Measurements from ENCODE around the gene SRC. TPM values are rescaled to one million over a fixed set of nuclear protein-coding genes. Genes with fewer than 3 reads are reported as not detected.

The SRC gene
- 55.6 and 82.1 TPM in 2 replicates for total RNA-seq (2014; rRNA removed)
- Bru-seq, nascent RNA, result percentile 80 among the genes with signal in this experiment
- percentile 85 among the genes with signal in this experiment for BruChase-seq, experiment 1, labeled RNA remaining after a 6-hour chase
- BruChase-seq, experiment 2, labeled RNA remaining after a 2-hour chase, result percentile 78 among the genes with signal in this experiment
- long read RNA-seq, full-length matches to known transcripts, result 10 of 41 reads
- long read RNA-seq, partial matches to known transcripts, result 20 of 41 reads
- long read RNA-seq, other reads (novel, unspliced or antisense), result 11 of 41 reads

DNA sequence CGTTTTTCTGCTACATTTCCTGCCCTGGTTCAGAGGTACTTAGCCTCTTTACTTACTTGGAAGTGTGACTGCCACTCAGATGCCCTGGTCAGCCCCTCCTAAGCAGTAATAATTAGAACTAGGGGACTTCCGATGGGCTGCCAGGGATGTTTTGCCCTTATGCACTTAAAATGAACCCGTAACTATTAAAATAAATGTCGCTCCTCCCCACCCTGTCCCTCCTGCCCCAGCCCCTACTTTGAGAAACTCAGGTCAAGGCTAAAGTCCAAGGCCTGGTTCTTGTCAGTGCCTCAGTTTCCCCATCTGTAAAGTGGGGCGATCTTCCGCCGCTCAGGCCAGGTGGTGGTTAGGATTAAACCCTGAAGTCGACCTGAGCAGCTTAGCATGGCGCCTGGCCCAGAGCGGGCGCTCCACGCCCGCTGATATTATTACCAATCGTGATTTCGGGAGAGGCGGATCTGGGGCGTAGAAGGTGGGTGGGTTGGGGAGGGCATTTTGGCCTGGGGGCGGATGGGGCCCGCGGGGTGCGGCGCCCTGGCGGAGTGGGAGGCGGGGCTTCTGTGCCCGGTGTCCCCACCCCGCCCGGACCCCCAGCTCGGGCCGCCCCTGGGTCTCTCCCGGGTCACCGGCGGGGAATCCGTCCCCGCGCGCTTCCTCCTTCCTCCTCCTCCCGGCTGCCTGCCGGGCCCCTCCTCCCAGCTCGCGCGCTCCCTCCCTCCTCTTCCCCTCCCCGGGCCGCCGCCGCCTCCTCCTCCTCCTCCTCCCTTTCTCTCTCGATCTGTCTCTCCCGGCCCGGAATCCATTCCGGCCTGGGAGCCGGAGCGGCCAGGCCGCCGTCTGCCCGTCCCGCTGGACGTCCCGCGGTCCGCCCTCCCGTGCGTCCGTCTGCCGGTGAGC, at the start of gene SRC:
TSS of gene SRC (plus strand) at position 802 of the 897 bp plus-strand sequence. CDS start 38,014 bp downstream, outside the sequence.
- DNase-seq, result peak; percentile 73
- H3K9me2 ChIP-seq (replicated peaks; ENCODE audit: low read length), result no peaks in the 10 kb centered on the region
- no peaks in the 10 kb centered on the region for H3F3A ChIP-seq (ENCODE audit: low read length, unreplicated experiment)
- ChIA-PET CTCF (interaction anchor here (0.6 to 0.7 kb wide), 2 partner anchors 39 to 150 kb away, joined by 8 to 10 read pairs; no protein-coding TSS in a partner anchor), POLR2A (ENCODE audit: unreplicated experiment) (interaction anchor here (0.6 to 0.7 kb wide), 3 partner anchors 27 to 153 kb away, joined by 3 to 15 read pairs (median 7); no protein-coding TSS in a partner anchor)
- H3K9ac ChIP-seq (ENCODE audit: low read length), result peak within 1 kb of the TSS; percentile 64
- peaks cover 35% of the 10 kb centered on the region for H3K4me1 ChIP-seq (ENCODE audit: insufficient read depth, low read length)
- no peaks in the 10 kb centered on the region for H3K27me3 ChIP-seq (ENCODE audit: low read length)
- peak within 1 kb of the TSS; percentile 81 for H2AFZ ChIP-seq (ENCODE audit: low read length)
- H3K4me3 ChIP-seq (ENCODE audit: low read length), result peak within 1 kb of the TSS; percentile 70
- BruUV-seq (replicated peaks), result TSS peak; percentile 88
- H3K4me2 ChIP-seq (ENCODE audit: low read length), result peak within 1 kb of the TSS; percentile 92
- ATAC-seq, result peak; percentile 56
- H3K9me3 ChIP-seq (ENCODE audit: low read length), result no peaks in the 10 kb centered on the region
- H3K27ac ChIP-seq (ENCODE audit: low read length), result peak within 1 kb of the TSS; percentile 27; the same call in 1 of the 2 replicates
- TF ChIP-seq EZH2 (IDR thresholded peaks at IDR 0.05; ENCODE audit: low read length, unreplicated experiment) (no peak), EZH2phosphoT487 (IDR thresholded peaks at IDR 0.05; ENCODE audit: borderline replicate concordance, low read length) (no peak)
- TF ChIP-seq, protein P1, sequence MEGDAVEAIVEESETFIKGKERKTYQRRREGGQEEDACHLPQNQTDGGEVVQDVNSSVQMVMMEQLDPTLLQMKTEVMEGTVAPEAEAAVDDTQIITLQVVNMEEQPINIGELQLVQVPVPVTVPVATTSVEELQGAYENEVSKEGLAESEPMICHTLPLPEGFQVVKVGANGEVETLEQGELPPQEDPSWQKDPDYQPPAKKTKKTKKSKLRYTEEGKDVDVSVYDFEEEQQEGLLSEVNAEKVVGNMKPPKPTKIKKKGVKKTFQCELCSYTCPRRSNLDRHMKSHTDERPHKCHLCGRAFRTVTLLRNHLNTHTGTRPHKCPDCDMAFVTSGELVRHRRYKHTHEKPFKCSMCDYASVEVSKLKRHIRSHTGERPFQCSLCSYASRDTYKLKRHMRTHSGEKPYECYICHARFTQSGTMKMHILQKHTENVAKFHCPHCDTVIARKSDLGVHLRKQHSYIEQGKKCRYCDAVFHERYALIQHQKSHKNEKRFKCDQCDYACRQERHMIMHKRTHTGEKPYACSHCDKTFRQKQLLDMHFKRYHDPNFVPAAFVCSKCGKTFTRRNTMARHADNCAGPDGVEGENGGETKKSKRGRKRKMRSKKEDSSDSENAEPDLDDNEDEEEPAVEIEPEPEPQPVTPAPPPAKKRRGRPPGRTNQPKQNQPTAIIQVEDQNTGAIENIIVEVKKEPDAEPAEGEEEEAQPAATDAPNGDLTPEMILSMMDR (conservative IDR thresholded peaks at IDR 0.05; ENCODE audit: low read depth, low read length), result no peak
- H3K36me3 ChIP-seq (ENCODE audit: low read depth, low read length), result no peaks in the 10 kb centered on the region
- H3K79me2 ChIP-seq (ENCODE audit: low read length), result peaks cover 52% of the 10 kb centered on the region
- intact Hi-C loops (cut with micrococcal nuclease), result loop anchor here (5.0 kb wide), 2 partner anchors 37 to 48 kb away; no protein-coding TSS in a partner anchor
- peaks cover 11% of the 10 kb centered on the region for H4K20me1 ChIP-seq (ENCODE audit: low read length)

DNA sequence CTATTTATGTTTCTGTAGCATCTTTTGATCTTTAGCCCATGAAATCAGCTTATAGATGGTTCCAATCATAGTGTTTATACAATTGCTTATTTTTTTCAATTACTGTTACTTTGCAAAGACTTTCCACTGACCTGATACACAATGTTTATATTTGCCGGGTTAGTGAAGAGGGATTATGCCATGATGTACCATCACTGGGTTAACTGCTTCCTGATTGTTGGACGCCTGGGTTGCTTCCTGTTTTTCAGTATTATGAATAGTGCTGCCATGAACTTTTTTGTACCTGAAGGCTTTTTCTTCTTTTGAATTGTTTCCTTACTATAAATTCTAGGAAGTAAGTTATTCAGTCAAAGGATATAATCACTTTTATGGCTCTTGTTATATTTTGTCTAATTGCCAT, 49.6 kb upstream of the SRC start:
- no peak for DNase-seq
- CTCF ChIA-PET, result no interaction called here

More for the DNA sequence above, 49.6 kb upstream of the SRC start:
- no TSS peak for BruUV-seq (replicated peaks)
- no peak overlapping the region for H2AFZ ChIP-seq (ENCODE audit: low read length)
- H3F3A ChIP-seq (ENCODE audit: low read length, unreplicated experiment), result peaks cover 19% of the 10 kb centered on the region
- no peak for TF ChIP-seq EZH2phosphoT487 (IDR thresholded peaks at IDR 0.05; ENCODE audit: borderline replicate concordance, low read length)
- H3K27ac ChIP-seq (ENCODE audit: low read length), result peak overlapping the region; percentile 84; the same call in 1 of the 2 replicates
- H4K20me1 ChIP-seq (ENCODE audit: low read length), result no peaks in the 10 kb centered on the region
- peaks cover 26% of the 10 kb centered on the region; the same call in 1 of the 2 replicates for H3K36me3 ChIP-seq (ENCODE audit: low read depth, low read length)
- intact Hi-C loops (cut with micrococcal nuclease), result loop anchor here (5.0 kb wide), 1 partner anchor 51 kb away; the partner anchor contains the start of gene SRC
- POLR2A ChIA-PET (ENCODE audit: unreplicated experiment), result interaction anchor here (0.6 kb wide), 1 partner anchor 246 kb away, joined by 3 read pairs; no protein-coding TSS in a partner anchor
- H3K9me2 ChIP-seq (replicated peaks; ENCODE audit: low read length), result no peaks in the 10 kb centered on the region
- H3K4me1 ChIP-seq (ENCODE audit: insufficient read depth, low read length), result peaks cover 49% of the 10 kb centered on the region
- H3K79me2 ChIP-seq (ENCODE audit: low read length), result peaks cover 81% of the 10 kb centered on the region
- H3K9ac ChIP-seq (ENCODE audit: low read length), result no peak overlapping the region
- no peaks in the 10 kb centered on the region for H3K9me3 ChIP-seq (ENCODE audit: low read length)
- H3K4me2 ChIP-seq (ENCODE audit: low read length), result peak overlapping the region; percentile 76
- H3K4me3 ChIP-seq (ENCODE audit: low read length), result no peak overlapping the region
- ATAC-seq, result no peak
- no peaks in the 10 kb centered on the region for H3K27me3 ChIP-seq (ENCODE audit: low read length)

Measured in PC-3 (cell line).